ENCODE results near the gene CACTIN.

DNA sequence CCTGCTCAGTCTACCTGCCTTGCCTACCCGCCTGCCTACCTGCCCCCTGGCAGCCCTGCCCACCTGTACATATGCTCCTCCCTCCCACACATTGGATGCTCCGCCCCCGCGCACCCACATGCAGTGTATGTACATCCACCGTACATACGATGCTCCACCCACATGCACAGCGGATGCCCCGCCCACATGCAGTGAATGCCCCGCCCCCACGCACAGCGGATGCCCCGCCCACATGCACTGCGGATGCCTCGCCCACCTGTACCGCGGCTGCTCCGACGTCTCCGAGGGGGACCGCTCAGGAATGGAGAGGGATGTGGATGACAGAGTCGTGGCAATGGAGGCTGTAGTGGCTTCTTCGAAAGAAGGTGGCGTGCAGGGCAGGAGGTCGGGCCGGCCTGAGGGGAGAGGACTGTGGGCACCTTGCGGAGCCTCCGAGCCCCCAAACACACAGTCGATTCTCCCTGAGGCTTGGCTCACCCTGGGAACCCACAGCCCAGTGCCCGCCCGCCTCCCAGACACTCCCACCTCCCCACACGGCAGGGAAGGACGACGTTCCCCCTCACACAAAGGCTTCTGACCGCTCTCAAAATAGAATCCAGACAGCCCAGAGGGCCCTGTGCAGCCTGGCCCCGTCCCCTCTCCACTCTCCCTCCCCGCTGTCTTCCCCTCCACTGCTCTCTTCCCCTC is 16.5 kb upstream of the CACTIN start:
- TF ChIP-seq, protein P1, sequence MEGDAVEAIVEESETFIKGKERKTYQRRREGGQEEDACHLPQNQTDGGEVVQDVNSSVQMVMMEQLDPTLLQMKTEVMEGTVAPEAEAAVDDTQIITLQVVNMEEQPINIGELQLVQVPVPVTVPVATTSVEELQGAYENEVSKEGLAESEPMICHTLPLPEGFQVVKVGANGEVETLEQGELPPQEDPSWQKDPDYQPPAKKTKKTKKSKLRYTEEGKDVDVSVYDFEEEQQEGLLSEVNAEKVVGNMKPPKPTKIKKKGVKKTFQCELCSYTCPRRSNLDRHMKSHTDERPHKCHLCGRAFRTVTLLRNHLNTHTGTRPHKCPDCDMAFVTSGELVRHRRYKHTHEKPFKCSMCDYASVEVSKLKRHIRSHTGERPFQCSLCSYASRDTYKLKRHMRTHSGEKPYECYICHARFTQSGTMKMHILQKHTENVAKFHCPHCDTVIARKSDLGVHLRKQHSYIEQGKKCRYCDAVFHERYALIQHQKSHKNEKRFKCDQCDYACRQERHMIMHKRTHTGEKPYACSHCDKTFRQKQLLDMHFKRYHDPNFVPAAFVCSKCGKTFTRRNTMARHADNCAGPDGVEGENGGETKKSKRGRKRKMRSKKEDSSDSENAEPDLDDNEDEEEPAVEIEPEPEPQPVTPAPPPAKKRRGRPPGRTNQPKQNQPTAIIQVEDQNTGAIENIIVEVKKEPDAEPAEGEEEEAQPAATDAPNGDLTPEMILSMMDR (IDR thresholded peaks at IDR 0.05; ENCODE audit: low read length): no peak
- no peak for TF ChIP-seq EZH2 (IDR thresholded peaks at IDR 0.05; ENCODE audit: borderline replicate concordance, low read length)

Data from OCI-LY1 (cell line).